Activated CD4-positive, alpha-beta T cell treated with anti-CD3 and anti-CD28 coated beads, Interleukin-2, amount 10 ng/mL, durations not matched to agents 24 days and 14 days (primary cell): ENCODE measurements around the gene MVK. TPM values are rescaled to one million over a fixed set of nuclear protein-coding genes. Genes with fewer than 3 reads are reported as not detected.

Experiments used
- DNase-seq: peaks from one replicate; pipeline ENCODE4 v3.0.0; 2022
- H3K27ac Mint-ChIP-seq: one replicate; pipeline ENCODE4 v1.8.0; 2022; ENCODE audit warnings: mild to moderate bottlenecking, mixed read lengths
- H3K27me3 Mint-ChIP-seq: one replicate; pipeline ENCODE4 v1.8.0; 2022; ENCODE audit warnings: mixed read lengths
- H3K36me3 Mint-ChIP-seq: one replicate; pipeline ENCODE4 v1.8.0; 2022; ENCODE audit warnings: low read depth, mild to moderate bottlenecking, mixed read lengths
- H3K4me1 Mint-ChIP-seq: one replicate; pipeline ENCODE4 v1.8.0; 2021; ENCODE audit warnings: mixed read lengths
- H3K4me3 Mint-ChIP-seq: one replicate; pipeline ENCODE4 v1.8.0; 2022; ENCODE audit warnings: mild to moderate bottlenecking, moderate library complexity, mixed read lengths
- H3K9me3 Mint-ChIP-seq: one replicate; pipeline ENCODE4 v1.8.0; 2021; ENCODE audit warnings: mixed read lengths
- intact Hi-C: fragments of 100-400 bp; cut with micrococcal nuclease; formaldehyde crosslinking; loops from one replicate; pipeline ENCODE4 v1.15.1; 2023
- total RNA-seq: library from RNA; stranded (reverse); gene quantifications from 2 replicates; pipeline ENCODE4 v1.2.3, GENCODE V29; 2022

Gene MVK
- total RNA-seq, 1 donor from 2014 or later, result 21.5 TPM

- H3K4me3 Mint-ChIP-seq, result no peak overlapping the region
- intact Hi-C loops, result no loop called here
- DNase-seq, result no peak
- H3K9me3 Mint-ChIP-seq, result no peaks in the 10 kb centered on the region
- H3K27me3 Mint-ChIP-seq, result peaks cover 31% of the 10 kb centered on the region
- no peaks in the 10 kb centered on the region for H3K4me1 Mint-ChIP-seq
- no peaks in the 10 kb centered on the region for H3K36me3 Mint-ChIP-seq
- no peak overlapping the region for H3K27ac Mint-ChIP-seq
Observed at GRCh38 chr12:109606320-109607028, 32.9 kb downstream of the MVK start.

GRCh38 chr12:109607618-109608017 lies 34.0 kb downstream of the MVK start:
- Mint-ChIP-seq H3K9me3 (no peaks in the 10 kb centered on the region), H3K27me3 (peaks cover 30% of the 10 kb centered on the region), H3K36me3 (no peaks in the 10 kb centered on the region), H3K27ac (no peak overlapping the region), H3K4me3 (no peak overlapping the region), H3K4me1 (no peaks in the 10 kb centered on the region)
- intact Hi-C loops, result no loop called here
- DNase-seq, result no peak

GRCh38 chr12:109608270-109608669 lies 34.7 kb downstream of the MVK start:
- no peaks in the 10 kb centered on the region for H3K36me3 Mint-ChIP-seq
- no peaks in the 10 kb centered on the region for H3K4me1 Mint-ChIP-seq

GRCh38 chr12:109608793-109609192 lies 35.2 kb downstream of the MVK start:
- Mint-ChIP-seq H3K27me3 (peaks cover 33% of the 10 kb centered on the region), H3K9me3 (no peaks in the 10 kb centered on the region), H3K36me3 (no peaks in the 10 kb centered on the region), H3K27ac (no peak overlapping the region), H3K4me3 (no peak overlapping the region), H3K4me1 (no peaks in the 10 kb centered on the region)
- no peak for DNase-seq
- intact Hi-C loops, result no loop called here

More at GRCh38 chr12:109608270-109608669, 34.7 kb downstream of the MVK start:
- intact Hi-C loops, result no loop called here
- Mint-ChIP-seq H3K4me3 (no peak overlapping the region), H3K27ac (no peak overlapping the region), H3K9me3 (no peaks in the 10 kb centered on the region), H3K27me3 (peaks cover 30% of the 10 kb centered on the region)
- no peak for DNase-seq

GRCh38 chr12:109609342-109609741 lies 35.7 kb downstream of the MVK start:
- Mint-ChIP-seq H3K27me3 (peaks cover 31% of the 10 kb centered on the region), H3K27ac (no peak overlapping the region), H3K36me3 (no peaks in the 10 kb centered on the region), H3K4me3 (no peak overlapping the region), H3K9me3 (no peaks in the 10 kb centered on the region), H3K4me1 (no peaks in the 10 kb centered on the region)
- DNase-seq, result no peak
- intact Hi-C loops, result no loop called here

- no peak for DNase-seq
- no peaks in the 10 kb centered on the region for H3K4me1 Mint-ChIP-seq
- intact Hi-C loops, result no loop called here
- no peaks in the 10 kb centered on the region for H3K36me3 Mint-ChIP-seq
- H3K27me3 Mint-ChIP-seq, result peaks cover 29% of the 10 kb centered on the region
- H3K27ac Mint-ChIP-seq, result no peak overlapping the region
- no peaks in the 10 kb centered on the region for H3K9me3 Mint-ChIP-seq
- no peak overlapping the region for H3K4me3 Mint-ChIP-seq
Observed at GRCh38 chr12:109610523-109610922, 36.9 kb downstream of the MVK start.

GRCh38 chr12:109611223-109611622 lies 37.6 kb downstream of the MVK start:
- no peaks in the 10 kb centered on the region for H3K36me3 Mint-ChIP-seq
- H3K9me3 Mint-ChIP-seq, result no peaks in the 10 kb centered on the region
- no peak for DNase-seq
- no peak overlapping the region for H3K27ac Mint-ChIP-seq
- H3K27me3 Mint-ChIP-seq, result peaks cover 31% of the 10 kb centered on the region
- H3K4me1 Mint-ChIP-seq, result no peaks in the 10 kb centered on the region
- H3K4me3 Mint-ChIP-seq, result no peak overlapping the region
- intact Hi-C loops, result no loop called here

GRCh38 chr12:109612003-109612402 lies 38.4 kb downstream of the MVK start:
- no peaks in the 10 kb centered on the region for H3K4me1 Mint-ChIP-seq
- H3K27ac Mint-ChIP-seq, result no peak overlapping the region
- no peaks in the 10 kb centered on the region for H3K36me3 Mint-ChIP-seq
- H3K4me3 Mint-ChIP-seq, result no peak overlapping the region
- no peak for DNase-seq
- intact Hi-C loops, result no loop called here
- H3K27me3 Mint-ChIP-seq, result peaks cover 27% of the 10 kb centered on the region
- no peaks in the 10 kb centered on the region for H3K9me3 Mint-ChIP-seq

GRCh38 chr12:109612975-109613502 lies 39.4 kb downstream of the MVK start:
- Mint-ChIP-seq H3K9me3 (no peaks in the 10 kb centered on the region), H3K27ac (no peak overlapping the region), H3K4me1 (no peaks in the 10 kb centered on the region), H3K36me3 (no peaks in the 10 kb centered on the region), H3K4me3 (no peak overlapping the region), H3K27me3 (peaks cover 18% of the 10 kb centered on the region)
- intact Hi-C loops, result no loop called here
- DNase-seq, result peak; percentile 58

GRCh38 chr12:109613649-109614455 lies 40.3 kb downstream of the MVK start:
- no peak for DNase-seq
- Mint-ChIP-seq H3K4me3 (no peak overlapping the region), H3K36me3 (no peaks in the 10 kb centered on the region), H3K27me3 (peaks cover 16% of the 10 kb centered on the region), H3K9me3 (no peaks in the 10 kb centered on the region), H3K4me1 (no peaks in the 10 kb centered on the region), H3K27ac (no peak overlapping the region)
- intact Hi-C loops, result no loop called here

- no peak overlapping the region for H3K27ac Mint-ChIP-seq
- H3K4me3 Mint-ChIP-seq, result no peak overlapping the region
- no peaks in the 10 kb centered on the region for H3K4me1 Mint-ChIP-seq
- H3K36me3 Mint-ChIP-seq, result no peaks in the 10 kb centered on the region
- H3K27me3 Mint-ChIP-seq, result peaks cover 9% of the 10 kb centered on the region
- no peak for DNase-seq
- intact Hi-C loops, result no loop called here
- H3K9me3 Mint-ChIP-seq, result no peaks in the 10 kb centered on the region
Observed at GRCh38 chr12:109615556-109616229, 42.1 kb downstream of the MVK start.

GRCh38 chr12:109617491-109617890 lies 43.9 kb downstream of the MVK start:
- Mint-ChIP-seq H3K27ac (no peak overlapping the region), H3K4me3 (no peak overlapping the region), H3K36me3 (no peaks in the 10 kb centered on the region), H3K4me1 (no peaks in the 10 kb centered on the region), H3K27me3 (peaks cover 21% of the 10 kb centered on the region), H3K9me3 (no peaks in the 10 kb centered on the region)
- intact Hi-C loops, result no loop called here
- DNase-seq, result no peak

- no peak overlapping the region for H3K27ac Mint-ChIP-seq
- DNase-seq, result no peak
- no peaks in the 10 kb centered on the region for H3K4me1 Mint-ChIP-seq
- intact Hi-C loops, result no loop called here
- H3K4me3 Mint-ChIP-seq, result no peak overlapping the region
- H3K9me3 Mint-ChIP-seq, result no peaks in the 10 kb centered on the region
- H3K27me3 Mint-ChIP-seq, result peaks cover 25% of the 10 kb centered on the region
- no peaks in the 10 kb centered on the region for H3K36me3 Mint-ChIP-seq
Observed at GRCh38 chr12:109618082-109618481, 44.5 kb downstream of the MVK start.
